HL-60/S4 treated with phorbol 12-myristate 13-acetate at 8.2 ng/mL for 4 days and 3 days (cell line): ENCODE data around the gene ACTL8.

Source experiments
- in situ Hi-C: fragments of 300-500 bp; cut with MboI; formaldehyde crosslinking; loops from 2 replicates; pipeline ENCODE4 v1.15.0; 2022; ENCODE audit warnings: low sequenced_read_pairs

Gene ACTL8

GRCh38 chr1:17798799-17799382 is 43.8 kb downstream of the ACTL8 start:
- in situ Hi-C loops = no loop called here

GRCh38 chr1:17799642-17800041 is 44.5 kb downstream of the ACTL8 start:
- in situ Hi-C loops = no loop called here

- in situ Hi-C loops = no loop called here
These were observed 47.0 kb downstream of the ACTL8 start for GRCh38 chr1:17802164-17802563.

- in situ Hi-C loops = no loop called here
These were observed 47.8 kb downstream of the ACTL8 start for GRCh38 chr1:17802945-17803344.

- in situ Hi-C loops = no loop called here
These were observed 50.9 kb downstream of the ACTL8 start for GRCh38 chr1:17805869-17806684.

- in situ Hi-C loops = no loop called here
These were observed 53.7 kb downstream of the ACTL8 start for GRCh38 chr1:17808816-17809215.

GRCh38 chr1:17810668-17811067 is 55.5 kb downstream of the ACTL8 start:
- in situ Hi-C loops = no loop called here

- in situ Hi-C loops = no loop called here
These were observed 61.4 kb downstream of the ACTL8 start for GRCh38 chr1:17816511-17816910.

GRCh38 chr1:17819129-17819802 is 64.1 kb downstream of the ACTL8 start:
- in situ Hi-C loops = no loop called here

- in situ Hi-C loops = no loop called here
These were observed 65.1 kb downstream of the ACTL8 start for GRCh38 chr1:17820198-17820597.

- in situ Hi-C loops = no loop called here
These were observed 67.8 kb downstream of the ACTL8 start for GRCh38 chr1:17822741-17823426.

GRCh38 chr1:17825273-17826164 is 70.4 kb downstream of the ACTL8 start:
- in situ Hi-C loops = no loop called here

GRCh38 chr1:17826165-17826488 is 71.0 kb downstream of the ACTL8 start:
- in situ Hi-C loops = no loop called here

- in situ Hi-C loops = no loop called here
These were observed 73.9 kb downstream of the ACTL8 start for GRCh38 chr1:17828991-17829390.

- in situ Hi-C loops = no loop called here
These were observed 74.4 kb downstream of the ACTL8 start for GRCh38 chr1:17829579-17829978.

- in situ Hi-C loops = no loop called here
These were observed 76.5 kb downstream of the ACTL8 start for GRCh38 chr1:17831597-17831996.

- in situ Hi-C loops = no loop called here
These were observed 78.7 kb downstream of the ACTL8 start for GRCh38 chr1:17833661-17834501.

- in situ Hi-C loops = no loop called here
These were observed 79.5 kb downstream of the ACTL8 start for GRCh38 chr1:17834561-17835100.

- in situ Hi-C loops = no loop called here
These were observed 82.3 kb downstream of the ACTL8 start for GRCh38 chr1:17837233-17838030.
